Glomerular visceral epithelial cell (primary cell): ENCODE results near the gene PHACTR1.

Experiments
- DNase-seq: peaks from one replicate; pipeline ENCODE4 v3.0.0-alpha.2; 2016; ENCODE audit errors: extremely low spot score

The PHACTR1 gene

DNA sequence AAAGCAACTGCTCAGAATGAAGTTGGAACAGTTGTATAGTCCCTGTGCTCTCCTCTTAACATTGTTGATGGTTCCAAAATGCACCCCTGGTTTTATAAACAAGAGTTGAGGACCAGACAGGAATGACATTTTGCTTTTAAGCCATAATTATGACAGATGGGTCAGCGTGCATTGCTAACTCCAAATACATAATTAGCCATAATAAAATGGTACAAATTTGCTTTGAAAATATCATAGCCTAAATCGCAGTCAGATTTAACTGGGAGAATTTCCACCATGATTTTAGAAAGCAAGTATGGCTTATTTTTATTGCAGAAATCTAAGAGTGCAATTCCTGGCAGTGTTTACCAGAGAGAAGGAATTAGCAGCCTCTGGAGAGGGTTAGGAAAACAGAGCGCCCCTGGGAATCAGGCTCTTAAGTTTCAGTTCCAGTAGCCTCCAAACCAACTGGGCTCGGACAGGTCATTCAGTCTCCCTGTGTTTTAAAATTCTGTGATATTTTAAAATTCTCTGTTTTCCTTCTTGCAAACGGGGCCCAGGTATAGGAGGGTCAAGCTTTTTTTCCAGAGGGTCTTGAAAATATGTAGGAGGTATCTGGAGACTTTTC lies 309.4 kb downstream of the PHACTR1 start:
- no peak for DNase-seq

DNA sequence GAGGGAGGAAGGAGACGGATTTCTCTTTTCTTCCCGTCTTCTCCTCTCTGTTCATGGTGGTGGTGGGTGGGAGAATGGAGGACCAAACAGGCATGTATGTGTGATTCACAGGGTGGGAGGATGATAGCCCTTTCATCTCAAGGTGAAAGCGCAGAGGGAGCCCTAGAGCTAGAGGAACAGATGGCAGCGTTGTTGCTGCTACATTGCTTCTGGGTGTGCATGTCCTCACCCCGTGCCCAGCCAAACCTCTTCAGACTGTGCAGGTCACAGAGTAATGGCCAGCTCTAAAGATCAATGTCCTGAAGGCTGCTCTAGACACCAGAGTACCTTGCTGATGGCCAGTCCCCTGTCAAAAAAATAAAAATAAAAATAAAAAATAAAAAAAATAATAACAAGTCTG lies 310.0 kb downstream of the PHACTR1 start:
- no peak for DNase-seq

DNA sequence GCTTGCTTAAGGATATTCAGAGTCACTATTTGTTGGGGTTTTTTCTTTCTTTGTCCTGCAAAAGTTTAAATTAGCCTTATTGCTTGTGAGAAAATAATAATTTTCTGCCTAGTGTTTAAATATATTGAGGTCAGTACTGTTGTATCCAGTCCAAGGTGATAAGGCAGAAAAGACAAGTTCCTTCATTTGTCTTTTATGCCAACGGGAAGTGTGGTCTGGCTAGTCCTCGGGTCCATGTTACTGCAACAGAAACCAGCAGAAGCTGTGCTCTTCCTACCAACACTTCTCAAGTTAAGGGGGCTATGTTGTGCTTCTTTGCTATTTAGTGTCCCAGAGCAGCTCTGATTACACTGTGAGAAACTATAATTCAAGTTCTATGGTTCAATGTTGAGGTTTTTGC lies 310.6 kb downstream of the PHACTR1 start:
- no peak for DNase-seq

DNA sequence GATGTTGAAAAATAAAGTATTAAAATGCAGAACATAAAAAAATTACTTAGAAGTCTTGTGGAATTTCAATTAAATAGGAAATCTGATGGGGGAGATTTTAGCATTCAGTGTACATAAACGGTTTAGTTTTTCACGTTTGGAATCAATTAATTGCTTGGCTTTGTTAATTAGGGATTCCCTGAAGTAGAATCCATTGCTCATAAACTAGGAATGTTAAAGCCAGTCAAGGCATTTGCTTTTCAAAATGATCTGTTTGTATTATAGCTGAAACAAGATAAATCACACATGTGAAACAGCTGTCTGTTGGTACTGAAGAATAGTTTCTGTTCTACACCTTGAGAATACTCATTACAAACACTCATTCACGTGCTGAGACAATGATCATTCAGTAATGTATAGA lies 313.8 kb downstream of the PHACTR1 start:
- DNase-seq, result no peak

DNA sequence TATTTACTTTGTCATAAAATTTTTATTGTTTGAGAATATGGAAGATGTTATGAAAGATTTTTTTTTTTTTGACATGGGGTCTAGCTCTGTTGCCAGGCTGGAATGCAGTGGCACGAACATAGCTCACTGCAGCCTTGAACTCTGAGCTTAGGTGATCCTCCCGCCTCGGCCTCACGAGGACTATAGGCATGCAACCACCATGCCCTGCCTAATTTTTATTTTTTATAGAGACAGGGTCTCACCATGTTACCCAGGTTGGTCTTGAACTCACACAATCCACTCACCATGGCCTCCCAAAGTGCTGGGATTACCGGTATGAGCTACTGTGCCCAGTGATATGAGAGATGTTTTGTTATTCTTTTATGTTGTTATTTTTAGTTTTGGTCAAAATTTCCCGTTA lies 316.0 kb downstream of the PHACTR1 start:
- DNase-seq, result no peak

DNA sequence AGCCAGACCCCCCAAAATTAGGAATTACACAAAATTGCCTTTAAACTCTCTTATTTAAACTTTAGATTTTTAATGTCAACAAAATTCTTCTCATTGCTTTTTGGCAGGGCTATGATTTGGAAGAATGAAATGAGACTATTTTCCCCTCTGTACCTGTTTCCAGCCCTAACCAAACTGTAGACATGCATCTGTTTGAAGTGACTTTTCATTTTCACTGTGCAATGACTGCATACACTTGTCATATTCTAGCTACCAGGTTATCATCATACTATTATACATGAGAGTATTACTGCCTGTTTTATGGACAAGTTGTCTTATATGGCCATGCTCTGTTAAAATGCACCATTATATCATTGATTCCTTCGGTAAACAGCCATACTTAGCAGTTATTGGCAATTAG lies 316.6 kb downstream of the PHACTR1 start:
- DNase-seq, result no peak

DNA sequence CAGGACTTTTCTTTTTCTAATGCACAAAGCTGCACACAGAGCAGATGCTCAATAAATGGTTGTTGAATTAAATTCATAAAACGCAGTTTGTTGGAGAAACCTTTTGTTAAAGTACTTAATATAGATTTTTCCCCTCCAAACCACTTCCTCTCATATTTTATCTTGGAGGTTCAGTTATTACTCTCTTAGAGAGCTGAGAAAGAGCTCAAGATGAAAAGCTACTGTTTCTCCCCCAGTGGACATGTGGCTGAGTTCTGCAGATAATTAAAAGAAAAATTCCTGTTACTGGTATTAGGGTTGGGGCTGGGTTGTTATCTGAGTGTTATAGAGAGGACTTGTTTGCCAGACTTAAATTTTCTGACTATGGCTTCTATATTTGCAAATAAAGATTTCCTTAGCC lies 317.7 kb downstream of the PHACTR1 start:
- DNase-seq, result no peak

DNA sequence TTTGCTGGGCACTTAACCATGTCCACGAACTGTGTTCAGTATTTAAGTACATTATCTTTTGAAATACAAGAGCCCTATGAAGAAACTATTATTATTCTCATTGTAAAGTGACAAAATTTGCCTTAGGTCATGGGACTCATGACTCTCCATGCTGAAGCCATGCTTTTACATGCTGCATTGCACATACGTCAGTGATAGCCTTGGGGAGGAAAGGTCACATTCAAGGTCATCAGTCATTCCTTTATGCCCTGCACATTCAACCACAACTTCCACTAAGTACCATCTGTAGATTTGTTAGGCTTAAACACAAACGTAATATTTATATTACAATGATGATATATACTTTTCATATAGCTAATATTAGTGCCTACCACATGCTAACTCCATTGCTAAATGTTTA lies 319.0 kb downstream of the PHACTR1 start:
- no peak for DNase-seq

DNA sequence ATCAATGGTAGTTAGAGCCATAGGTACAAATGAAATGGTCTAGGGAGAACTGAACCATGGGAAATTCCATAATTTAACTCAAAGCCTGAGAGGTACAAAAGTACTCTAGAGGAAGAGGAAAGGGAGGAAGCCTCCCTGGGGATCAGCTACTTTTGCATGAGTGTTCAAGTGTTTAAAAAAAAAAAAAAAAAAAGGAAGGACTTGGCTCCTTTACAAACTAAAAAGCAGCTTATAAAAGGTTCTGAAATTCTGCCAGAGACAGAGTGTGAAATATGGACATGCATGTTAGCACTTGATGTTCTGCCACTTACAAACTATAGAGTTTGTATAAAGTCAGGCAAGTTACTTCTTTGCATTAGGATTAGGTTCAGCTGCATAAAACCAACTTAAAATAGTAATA lies 321.7 kb downstream of the PHACTR1 start:
- no peak for DNase-seq

DNA sequence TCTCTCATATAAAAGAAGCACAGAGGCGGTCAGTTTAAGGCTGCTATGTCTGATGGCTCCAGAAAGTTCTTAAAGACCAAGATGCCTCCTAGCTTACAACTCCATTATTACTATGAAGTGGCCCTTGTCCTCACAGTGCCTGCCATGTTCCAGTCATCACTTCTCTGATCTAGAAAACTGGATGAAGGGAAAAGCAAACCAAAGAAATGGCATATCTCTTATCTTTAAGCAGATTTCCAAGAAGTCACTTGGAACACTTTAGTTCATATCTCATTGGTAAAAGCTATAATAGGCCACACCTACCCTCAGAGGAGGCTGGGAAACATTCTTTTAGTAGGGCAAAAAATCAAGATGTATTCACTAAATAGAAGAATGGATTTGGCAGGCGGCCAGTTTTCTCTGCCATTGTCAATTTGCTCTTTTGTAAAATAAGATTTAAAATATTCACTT lies 322.2 kb downstream of the PHACTR1 start:
- no peak for DNase-seq

DNA sequence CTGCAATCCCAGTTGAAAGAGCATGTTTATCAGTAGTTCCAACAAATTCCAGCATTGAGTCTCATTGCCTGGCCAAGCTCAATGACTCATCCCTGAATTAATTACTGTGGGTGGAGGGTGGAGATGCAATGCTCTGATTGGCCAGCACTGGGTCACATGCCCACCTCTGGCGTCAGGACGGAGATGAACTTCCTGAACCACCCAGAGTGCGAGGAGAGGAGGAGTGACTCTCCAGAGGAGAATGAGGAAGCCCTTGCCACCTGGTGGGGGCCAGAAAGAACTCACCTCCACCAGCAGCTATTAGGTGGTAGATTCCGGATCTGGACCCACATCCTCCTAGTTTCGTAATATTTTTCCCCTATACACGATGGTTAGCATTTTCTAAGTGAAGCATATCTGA lies 327.8 kb downstream of the PHACTR1 start:
- DNase-seq, result no peak

DNA sequence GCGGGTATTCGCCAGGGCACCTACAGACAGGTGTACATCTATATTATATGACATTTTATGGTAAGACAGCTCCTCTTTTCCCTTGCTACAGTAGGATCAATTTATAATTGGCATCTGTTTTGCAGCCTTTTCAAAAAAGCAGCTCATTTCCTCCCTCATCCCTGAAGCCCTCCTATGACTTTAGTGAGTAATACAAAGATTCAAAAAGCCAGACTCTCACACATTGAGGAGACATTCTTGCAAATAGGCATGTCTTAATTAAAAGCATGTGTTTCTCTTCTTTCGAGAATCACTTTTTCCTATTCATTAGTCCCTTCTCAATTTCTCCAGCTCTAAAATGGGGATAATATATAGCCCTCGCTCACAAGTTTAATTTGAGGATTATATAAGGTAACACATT lies 328.3 kb downstream of the PHACTR1 start:
- no peak for DNase-seq

DNA sequence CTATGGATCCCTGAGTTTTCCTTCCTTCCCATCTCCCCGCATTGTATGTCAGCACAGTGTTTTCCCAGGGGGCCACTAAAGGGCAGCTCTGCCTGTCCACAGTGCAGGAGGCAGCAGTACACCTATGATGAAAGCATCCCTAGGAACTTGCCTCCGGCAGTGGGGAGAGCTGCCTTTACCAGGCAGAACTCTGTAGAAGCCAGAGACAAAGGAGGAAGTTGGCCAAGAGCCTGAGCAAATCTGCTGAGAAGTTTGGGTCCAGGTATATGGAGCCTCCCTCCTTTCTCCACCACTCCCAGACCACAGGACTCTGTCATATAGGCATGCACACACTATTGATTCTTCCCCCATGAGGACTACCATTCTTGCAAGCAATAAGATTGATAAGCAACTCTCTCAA lies 329.1 kb downstream of the PHACTR1 start:
- DNase-seq, result no peak

DNA sequence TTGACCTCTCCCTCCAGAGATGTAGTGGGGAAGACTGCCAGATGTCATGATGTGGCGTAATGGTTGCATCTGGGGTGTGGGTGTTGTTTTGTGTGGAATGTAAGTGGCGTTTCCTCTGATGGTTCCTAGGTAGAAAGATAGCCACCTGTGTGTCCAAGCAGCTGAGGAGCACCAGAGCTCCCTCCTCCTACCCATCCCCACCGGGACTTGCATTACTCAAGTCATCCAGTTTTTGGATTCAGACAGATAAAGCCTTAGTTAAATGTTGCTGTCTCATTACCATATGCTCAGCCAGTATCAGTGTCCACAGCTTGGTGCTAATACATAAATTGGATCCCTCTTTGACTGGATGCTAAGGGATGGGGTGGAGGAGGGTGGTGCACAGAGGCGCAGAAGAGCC lies 329.5 kb downstream of the PHACTR1 start:
- no peak for DNase-seq

DNA sequence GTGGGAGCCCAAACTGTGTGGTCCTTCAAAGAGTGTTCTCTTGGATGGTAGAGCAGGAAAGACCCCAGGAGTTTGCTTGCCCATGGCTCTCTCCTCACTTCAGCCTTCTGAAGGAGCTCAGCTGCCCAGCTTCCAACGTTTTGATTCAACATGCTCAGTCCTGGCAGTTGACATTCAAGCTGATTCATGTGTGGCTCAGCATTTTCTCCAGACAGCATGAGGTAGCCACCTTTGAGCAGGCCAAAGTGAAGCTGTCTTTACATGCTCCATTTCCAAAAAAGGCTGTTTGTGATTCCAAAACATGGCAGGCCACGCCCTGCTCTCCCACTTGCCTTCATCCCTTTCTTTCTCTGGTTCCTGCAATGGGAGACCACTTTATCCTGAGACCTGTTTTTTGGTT lies 331.5 kb downstream of the PHACTR1 start:
- DNase-seq, result no peak

DNA sequence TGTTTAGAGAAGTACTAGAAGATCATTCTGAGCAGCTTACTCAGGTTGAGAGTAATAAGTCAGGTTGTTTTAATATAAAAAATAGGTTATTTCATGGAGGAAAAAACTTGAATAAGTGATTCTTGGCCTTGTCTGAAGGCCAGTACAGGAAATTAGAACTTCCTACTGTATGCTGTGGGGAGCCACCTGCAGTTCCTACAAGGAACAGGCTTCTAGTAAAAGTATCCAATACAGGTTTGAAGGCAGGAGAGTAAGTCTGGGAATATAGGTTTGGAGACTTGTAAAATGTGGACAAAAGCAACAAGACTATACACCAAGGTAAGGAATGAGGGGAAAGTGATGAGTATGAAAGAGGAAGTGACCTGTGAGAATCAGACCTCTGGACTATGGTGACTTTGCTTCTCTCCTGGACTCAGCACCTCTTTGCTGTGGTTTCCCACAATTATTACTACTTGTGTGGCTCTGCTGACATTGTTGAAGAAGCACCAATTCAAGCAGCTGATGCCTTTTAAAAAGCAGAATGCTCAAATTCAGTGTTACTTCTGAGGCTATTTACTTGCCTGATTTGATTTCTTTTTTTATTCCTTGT lies 333.2 kb downstream of the PHACTR1 start:
- DNase-seq, result no peak

DNA sequence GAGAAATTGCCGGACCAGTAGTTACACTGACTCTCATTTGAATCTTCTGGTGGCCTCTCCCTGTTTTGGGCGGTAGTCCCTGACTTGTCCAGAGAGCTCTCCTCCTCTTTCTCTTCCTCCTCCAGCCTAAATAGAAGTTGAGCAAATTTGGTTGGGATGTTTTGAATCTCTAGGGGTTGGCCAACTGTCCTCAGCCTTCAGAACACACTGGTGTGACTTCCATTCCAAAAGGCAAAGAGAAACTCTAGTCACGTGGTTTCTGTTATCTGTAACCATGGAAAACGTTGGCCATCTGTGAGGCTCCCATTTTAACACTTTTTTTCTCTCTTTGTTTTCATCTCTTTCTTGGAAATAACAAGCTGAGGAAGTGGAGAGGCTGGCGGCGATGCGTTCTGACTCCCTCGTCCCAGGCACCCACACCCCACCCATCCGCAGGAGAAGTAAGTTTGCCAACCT lies 336.5 kb downstream of the PHACTR1 start:
- DNase-seq, result no peak

DNA sequence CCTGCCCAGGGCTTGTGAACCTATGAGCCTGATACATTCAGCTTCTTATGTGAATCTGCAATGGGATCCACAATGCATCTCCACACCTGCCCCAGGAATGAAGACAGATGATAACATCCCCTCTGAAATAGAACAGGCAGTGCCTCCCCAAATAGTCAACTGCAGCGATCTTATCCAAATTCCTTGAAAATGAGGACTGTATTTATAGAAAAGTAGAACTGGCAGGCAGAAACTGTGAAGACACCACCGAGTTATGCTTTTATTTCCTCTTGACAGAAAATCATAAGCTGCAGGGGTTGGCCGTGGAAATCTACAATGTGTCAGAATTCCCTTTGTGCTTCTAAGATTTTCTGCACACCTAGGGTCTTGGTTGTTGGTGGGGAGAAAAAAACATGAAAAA lies 341.5 kb downstream of the PHACTR1 start:
- DNase-seq, result no peak

DNA sequence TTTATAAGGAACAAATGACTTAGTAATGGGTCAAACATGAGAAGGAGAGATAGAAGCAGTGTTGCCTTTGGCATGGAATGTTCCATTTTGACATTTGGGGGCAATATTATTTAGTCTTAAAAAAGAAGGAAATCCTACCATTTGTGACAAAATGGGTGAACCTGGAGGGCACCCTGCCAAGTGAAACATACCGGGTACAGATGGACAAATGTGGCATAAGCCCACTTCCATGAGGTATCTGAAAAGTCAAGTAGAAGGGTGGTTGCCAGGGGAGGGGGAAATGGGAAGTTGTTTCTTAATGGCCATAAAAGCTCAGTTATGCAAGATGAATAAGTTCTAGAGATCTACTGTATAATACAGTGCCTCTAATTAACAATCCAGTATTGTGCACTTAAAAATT lies 342.5 kb downstream of the PHACTR1 start:
- no peak for DNase-seq

DNA sequence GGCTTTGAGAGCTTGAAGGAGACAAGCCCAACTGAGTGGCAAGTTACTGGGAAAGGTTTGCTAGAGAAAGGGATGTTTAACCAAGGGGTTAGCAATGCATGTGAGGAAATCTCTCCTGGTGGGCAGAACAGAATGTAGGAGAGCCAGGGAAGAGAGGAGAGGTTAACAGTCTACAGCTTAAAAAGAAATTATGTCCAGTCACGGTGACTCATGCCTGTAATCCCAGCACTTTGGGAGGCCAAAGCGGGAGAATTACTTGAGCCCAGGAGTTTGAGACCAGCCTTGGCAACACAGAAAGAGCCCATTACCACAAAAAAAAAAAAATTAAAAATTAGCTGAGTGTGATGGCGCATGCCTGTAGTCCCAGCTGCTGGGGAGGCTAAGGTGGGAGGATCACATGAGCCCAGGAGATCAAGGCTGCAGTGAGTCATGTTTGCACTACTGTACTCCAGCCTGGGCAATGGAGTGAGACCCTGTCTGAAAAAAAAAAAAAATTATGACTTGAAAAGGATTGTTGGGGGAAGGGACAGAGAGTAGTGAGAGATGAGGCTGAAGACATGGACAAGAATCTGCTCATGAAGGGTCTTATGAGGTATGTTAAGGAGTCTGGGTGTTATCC lies 346.8 kb downstream of the PHACTR1 start:
- no peak for DNase-seq

DNA sequence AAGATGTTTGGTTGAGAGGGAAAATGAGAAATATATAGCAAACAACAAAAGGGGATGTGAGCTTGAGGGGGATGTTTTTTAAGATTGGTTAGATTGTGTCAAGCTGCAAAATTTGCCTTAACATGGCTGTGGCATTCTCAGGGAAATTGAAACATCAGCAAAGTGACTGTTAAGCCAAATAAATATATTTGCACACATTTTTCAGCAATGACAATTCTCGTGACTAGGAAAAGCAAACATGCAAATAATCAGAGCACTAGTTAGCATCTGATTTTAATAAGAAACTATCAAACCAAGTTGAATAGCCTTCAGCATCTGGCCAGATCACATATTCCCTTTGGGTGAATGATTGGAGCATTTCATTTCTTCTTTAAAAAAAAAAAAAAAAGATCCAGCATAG lies 349.0 kb downstream of the PHACTR1 start:
- no peak for DNase-seq

DNA sequence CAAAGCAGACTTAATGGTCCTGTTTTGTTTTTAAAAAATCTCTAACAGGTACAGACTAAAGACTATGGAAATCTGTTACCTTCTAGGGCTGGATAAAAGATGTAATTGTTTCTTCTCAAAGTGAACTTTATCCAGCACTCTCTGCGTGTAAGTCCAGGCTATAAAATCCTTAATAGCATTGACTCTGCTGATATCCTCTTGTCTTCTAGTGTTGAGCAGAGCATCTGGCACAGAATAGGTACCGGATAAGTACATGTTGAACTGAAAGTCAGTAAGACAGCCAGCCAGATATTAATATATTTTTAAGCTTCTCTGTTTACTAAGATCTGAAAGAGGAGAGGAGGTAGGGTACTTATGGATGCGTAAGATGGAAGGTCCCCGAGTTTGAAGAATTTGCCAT lies 349.5 kb downstream of the PHACTR1 start:
- no peak for DNase-seq

DNA sequence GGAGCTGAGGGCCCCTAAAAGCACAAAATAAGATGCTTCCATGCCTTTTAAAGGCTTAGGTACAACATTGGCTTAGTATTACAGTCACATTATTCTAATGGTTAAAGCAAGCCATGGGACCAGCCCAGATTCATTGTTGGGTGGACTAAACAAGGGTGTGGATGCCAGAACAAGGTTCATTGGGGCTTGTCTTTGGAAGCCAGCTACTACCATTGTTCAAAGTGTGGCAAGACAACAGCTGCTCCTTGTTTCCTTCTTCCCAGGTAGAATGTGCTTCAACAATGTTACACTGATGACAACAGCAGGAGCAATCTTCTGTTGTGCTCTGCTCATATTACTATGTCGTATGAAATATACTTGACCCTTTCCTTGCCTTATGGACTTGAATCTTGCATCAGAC lies 350.3 kb downstream of the PHACTR1 start:
- no peak for DNase-seq
